Measurements from ENCODE around the gene ZNRF1.
"Not testable (repeated sequence)": the region's sequence is repeated elsewhere in the genome, so short reads cannot be mapped to it uniquely, and the experiment has no call there.

The ZNRF1 gene

GRCh38 chr16:74998481-74999218 lies at the start of gene ZNRF1:
TSS of gene ZNRF1 (plus strand) at chr16:74999024. CDS start at chr16:74999672, 648 bp downstream.
- DNase-seq (ENCODE audit: low spot score): peak; percentile 94

- DNase-seq (ENCODE audit: low spot score): no peak
Measured at GRCh38 chr16:74949309-74949708, 49.5 kb upstream of the ZNRF1 start.

- DNase-seq (ENCODE audit: low spot score): no peak
Measured at GRCh38 chr16:74950511-74950910, 48.3 kb upstream of the ZNRF1 start.

GRCh38 chr16:74951206-74951605 lies 47.6 kb upstream of the ZNRF1 start:
- DNase-seq (ENCODE audit: low spot score): no peak

GRCh38 chr16:74951681-74952080 lies 47.1 kb upstream of the ZNRF1 start:
- DNase-seq (ENCODE audit: low spot score): no peak

GRCh38 chr16:74954763-74955162 lies 44.1 kb upstream of the ZNRF1 start:
- no peak for DNase-seq (ENCODE audit: low spot score)

GRCh38 chr16:74973304-74973703 lies 25.5 kb upstream of the ZNRF1 start:
- DNase-seq (ENCODE audit: low spot score): no peak

GRCh38 chr16:74975591-74975990 lies 23.2 kb upstream of the ZNRF1 start:
- no peak for DNase-seq (ENCODE audit: low spot score)

GRCh38 chr16:74982256-74982655 lies 16.6 kb upstream of the ZNRF1 start:
- DNase-seq (ENCODE audit: low spot score): no peak

- DNase-seq (ENCODE audit: low spot score): no peak
Measured at GRCh38 chr16:74984194-74984528, 14.7 kb upstream of the ZNRF1 start.

- peak; percentile 99 for DNase-seq (ENCODE audit: low spot score)
Measured at GRCh38 chr16:74984529-74985296, 14.1 kb upstream of the ZNRF1 start, which contains the start of gene WDR59. TSS of gene WDR59 (minus strand) at chr16:74985123. CDS start at chr16:74985017, 106 bp downstream.

- no peak for DNase-seq (ENCODE audit: low spot score)
Measured at GRCh38 chr16:74987027-74987681, 11.7 kb upstream of the ZNRF1 start.

- DNase-seq (ENCODE audit: low spot score): not testable (repeated sequence)
Measured at GRCh38 chr16:74989864-74990263, 9.0 kb upstream of the ZNRF1 start.

- DNase-seq (ENCODE audit: low spot score): no peak
Measured at GRCh38 chr16:74990832-74991231, 8.0 kb upstream of the ZNRF1 start.

GRCh38 chr16:74991268-74991592 lies 7.6 kb upstream of the ZNRF1 start:
- no peak for DNase-seq (ENCODE audit: low spot score)

GRCh38 chr16:74991593-74992403 lies 7.0 kb upstream of the ZNRF1 start:
- DNase-seq (ENCODE audit: low spot score): no peak

- no peak for DNase-seq (ENCODE audit: low spot score)
Measured at GRCh38 chr16:74995986-74996385, 2.8 kb upstream of the ZNRF1 start.

GRCh38 chr16:74997042-74997491 lies 1.8 kb upstream of the ZNRF1 start:
- no peak for DNase-seq (ENCODE audit: low spot score)

- peak; percentile 36 for DNase-seq (ENCODE audit: low spot score)
Measured at GRCh38 chr16:74999219-74999608, 390 bp downstream of the ZNRF1 start.

GRCh38 chr16:74999609-75000480 lies 1.0 kb downstream of the ZNRF1 start:
- peak; percentile 42 for DNase-seq (ENCODE audit: low spot score)

GRCh38 chr16:75000481-75001081 lies 1.8 kb downstream of the ZNRF1 start:
- DNase-seq (ENCODE audit: low spot score): peak; percentile 20
